Measurements from ENCODE around the gene SPHK2. TPM values are rescaled to one million over a fixed set of nuclear protein-coding genes. Genes with fewer than 3 reads are reported as not detected.
"Not testable (repeated sequence)": the region's sequence is repeated elsewhere in the genome, so short reads cannot be mapped to it uniquely, and the experiment has no call there.

Gene SPHK2
- total RNA-seq, 2 experiments from 2014 or later = 27.7 to 29.5 TPM

- no peaks in the 10 kb centered on the region for H3K9me3 Mint-ChIP-seq
- H3K36me3 Mint-ChIP-seq (ENCODE audit: low read depth) = no peaks in the 10 kb centered on the region
- POLR2A ChIA-PET = interaction anchor here (1.0 kb wide), 1 partner anchor 21 kb away, joined by 3 read pairs; no protein-coding TSS in a partner anchor
- DNase-seq = peak; percentile 76
- H3K4me1 Mint-ChIP-seq = peaks cover 5% of the 10 kb centered on the region
- no peak overlapping the region for H3K27ac Mint-ChIP-seq
- H3K4me3 Mint-ChIP-seq = no peak overlapping the region
- H3K27me3 Mint-ChIP-seq = no peaks in the 10 kb centered on the region
- CTCF ChIA-PET = interaction anchor here (0.5 to 3.0 kb wide), 13 partner anchors 10 to 507 kb away, joined by 3 to 16 read pairs (median 5); partner anchors contain the start of genes CA11, FUT2 and HSD17B14
These were observed 55.9 kb downstream of the SPHK2 start for GRCh38 chr19:48674921-48675824.

GRCh38 chr19:48676487-48676886 is 57.2 kb downstream of the SPHK2 start:
- DNase-seq = no peak
- H3K27me3 Mint-ChIP-seq = no peaks in the 10 kb centered on the region
- no peaks in the 10 kb centered on the region for H3K36me3 Mint-ChIP-seq (ENCODE audit: low read depth)
- peaks cover 5% of the 10 kb centered on the region for H3K4me1 Mint-ChIP-seq
- POLR2A ChIA-PET = no interaction called here
- CTCF ChIA-PET = interaction anchor here (1.7 kb wide), 1 partner anchor 31 kb away, joined by 4 read pairs; the partner anchor contains the start of gene CA11
- no peak overlapping the region for H3K4me3 Mint-ChIP-seq
- no peaks in the 10 kb centered on the region for H3K9me3 Mint-ChIP-seq
- no peak overlapping the region for H3K27ac Mint-ChIP-seq

- ChIA-PET CTCF (interaction anchor here (1.7 kb wide), 1 partner anchor 31 kb away, joined by 4 read pairs; the partner anchor contains the start of gene CA11), POLR2A (no interaction called here)
- H3K4me1 Mint-ChIP-seq = peaks cover 5% of the 10 kb centered on the region
- no peak overlapping the region for H3K27ac Mint-ChIP-seq
- H3K36me3 Mint-ChIP-seq (ENCODE audit: low read depth) = no peaks in the 10 kb centered on the region
- H3K9me3 Mint-ChIP-seq = no peaks in the 10 kb centered on the region
- DNase-seq = no peak
- H3K27me3 Mint-ChIP-seq = no peaks in the 10 kb centered on the region
- no peak overlapping the region for H3K4me3 Mint-ChIP-seq
These were observed 57.6 kb downstream of the SPHK2 start for GRCh38 chr19:48676887-48677286.

GRCh38 chr19:48678201-48678600 is 58.9 kb downstream of the SPHK2 start:
- ChIA-PET POLR2A (no interaction called here), CTCF (interaction anchor here (0.6 to 1.0 kb wide), 3 partner anchors 69 to 258 kb away, joined by 3 read pairs; no protein-coding TSS in a partner anchor)
- H3K4me1 Mint-ChIP-seq = peaks cover 5% of the 10 kb centered on the region
- H3K36me3 Mint-ChIP-seq (ENCODE audit: low read depth) = no peaks in the 10 kb centered on the region
- H3K9me3 Mint-ChIP-seq = no peaks in the 10 kb centered on the region
- no peak for DNase-seq
- H3K27ac Mint-ChIP-seq = no peak overlapping the region
- no peaks in the 10 kb centered on the region for H3K27me3 Mint-ChIP-seq
- no peak overlapping the region for H3K4me3 Mint-ChIP-seq

GRCh38 chr19:48680006-48680405 is 60.7 kb downstream of the SPHK2 start:
- H3K4me3 Mint-ChIP-seq; DNase-seq; CTCF ChIA-PET; POLR2A ChIA-PET; H3K27ac Mint-ChIP-seq; H3K27me3 Mint-ChIP-seq; H3K9me3 Mint-ChIP-seq; H3K4me1 Mint-ChIP-seq; H3K36me3 Mint-ChIP-seq (ENCODE audit: low read depth): not testable (repeated sequence)

Other genes starting within 250 kb of the SPHK2 start
- gene KDELR1, start 228.0 kb upstream of the SPHK2 start, total RNA-seq = 10 to 100 TPM; 91.8 to 94.4 TPM
- under 1 TPM; 0.18 TPM for gene GRIN2D, start 225.8 kb upstream of the SPHK2 start, total RNA-seq
- gene GRWD1, start 173.5 kb upstream of the SPHK2 start, total RNA-seq = 10 to 100 TPM; 25.6 to 27.1 TPM
- gene KCNJ14, start 163.9 kb upstream of the SPHK2 start, total RNA-seq = under 1 TPM; 0.73 to 0.86 TPM
- gene CYTH2, start 150.1 kb upstream of the SPHK2 start, total RNA-seq = 10 to 100 TPM; 53.2 to 55.3 TPM
- gene LMTK3, start 107.7 kb upstream of the SPHK2 start, total RNA-seq = 1 to 10 TPM; 3.8 to 5.4 TPM
- not detected for gene SULT2B1, start 67.3 kb upstream of the SPHK2 start, total RNA-seq
- gene SPACA4, start 12.8 kb upstream of the SPHK2 start, total RNA-seq = not detected
- 1 to 10 TPM; 1.3 to 2.6 TPM for gene FAM83E, start 4.4 kb upstream of the SPHK2 start, total RNA-seq
- 1,000 to 10,000 TPM; 1,511 to 1,528 TPM for gene RPL18, start 328 bp upstream of the SPHK2 start, total RNA-seq
- gene DBP, start 17.9 kb downstream of the SPHK2 start, total RNA-seq = 10 to 100 TPM; 18.7 to 19.1 TPM
- gene CA11, start 26.7 kb downstream of the SPHK2 start, total RNA-seq = 1 to 10 TPM; 3.9 to 4.5 TPM
- 1 to 10 TPM in 1 of 2 experiments, under 1 TPM in 1; 0.68 to 1.1 TPM for gene NTN5, start 53.5 kb downstream of the SPHK2 start, total RNA-seq
- gene FUT2, start 76.5 kb downstream of the SPHK2 start, total RNA-seq = not detected
- 1 to 10 TPM in 1 of 2 experiments, under 1 TPM in 1; 0.88 to 1.2 TPM for gene MAMSTR, start 100.2 kb downstream of the SPHK2 start, total RNA-seq
- gene RASIP1, start 121.1 kb downstream of the SPHK2 start, total RNA-seq = under 1 TPM; 0.05 to 0.15 TPM
- gene IZUMO1, start 127.4 kb downstream of the SPHK2 start, total RNA-seq = not detected
- under 1 TPM; 0.28 to 0.45 TPM for gene FUT1, start 133.1 kb downstream of the SPHK2 start, total RNA-seq
- gene FGF21, start 136.0 kb downstream of the SPHK2 start, total RNA-seq = not detected
- 10 to 100 TPM; 39.8 TPM for gene BCAT2, start 191.5 kb downstream of the SPHK2 start, total RNA-seq
- under 1 TPM; 0.50 to 0.63 TPM for gene HSD17B14, start 217.0 kb downstream of the SPHK2 start, total RNA-seq
- gene PLEKHA4, start 249.1 kb downstream of the SPHK2 start, total RNA-seq = 1 to 10 TPM; 4.5 to 5.5 TPM